A673 (cell line): ENCODE measurements around the gene VWF.

Experiments
- CTCF ChIP-seq: fragments of 300-800, 200-600 bp; sonication (generic); conservative IDR thresholded peaks from 2 replicates; pipeline ENCODE4 v1.5.1; 2017; ENCODE audit warnings: low read depth, mild to moderate bottlenecking, antibody characterized with exemption, low read length, moderate library complexity, mixed read lengths
- EZH2 ChIP-seq: fragments of 200-600 bp; sonication (generic); IDR thresholded peaks from 2 replicates; pipeline ENCODE4 v1.6.1; 2017; ENCODE audit warnings: borderline replicate concordance, low read depth, mild to moderate bottlenecking, mixed read lengths, antibody characterized with exemption, low read length; ENCODE audit not compliant: poor library complexity, severe bottlenecking

- no peak for TF ChIP-seq CTCF
- no peak for TF ChIP-seq EZH2
Measured at GRCh38 chr12:6083601-6084000, 40.9 kb downstream of the VWF start.
